NCI-H2029 (cell line): ENCODE data around the gene AMT.
"Not testable (repeated sequence)": the region's sequence is repeated elsewhere in the genome, so short reads cannot be mapped to it uniquely, and the experiment has no call there.

Source experiments
- DNase-seq: peaks from one replicate; lab custom pipeline; 2025; lab: John Stamatoyannopoulos, UW

Gene AMT

GRCh38 chr3:49424816-49425215 lies 2.5 kb upstream of the AMT start:
- DNase-seq: no peak

- no peak for DNase-seq
Observed at GRCh38 chr3:49421890-49422378, 339 bp downstream of the AMT start.

GRCh38 chr3:49417516-49418120 lies 4.7 kb downstream of the AMT start:
- no peak for DNase-seq

GRCh38 chr3:49416867-49417266 lies 5.4 kb downstream of the AMT start:
- DNase-seq: no peak

GRCh38 chr3:49415931-49416601 lies 6.2 kb downstream of the AMT start:
- DNase-seq: no peak

GRCh38 chr3:49414753-49415152 lies 7.5 kb downstream of the AMT start:
- no peak for DNase-seq

DNA sequence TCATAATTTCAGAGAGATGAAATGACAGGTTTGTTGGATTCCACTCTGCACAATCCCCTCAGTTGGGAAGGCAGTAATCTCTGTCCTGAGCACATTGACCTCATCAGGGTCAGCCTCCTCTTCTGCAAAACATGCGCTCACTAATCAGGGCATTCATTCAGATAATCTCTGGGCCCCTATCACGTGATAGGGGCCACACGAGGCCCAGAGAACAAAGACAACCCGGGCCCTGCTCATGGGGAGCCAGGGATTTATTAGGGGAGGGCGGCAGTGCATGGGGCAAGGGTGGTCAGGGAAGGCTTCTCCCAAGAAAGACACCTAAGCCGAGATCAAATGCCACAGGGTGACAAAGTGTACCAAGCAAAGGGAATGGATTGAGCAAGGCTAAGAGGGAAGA lies 8.9 kb downstream of the AMT start:
- DNase-seq: no peak

DNA sequence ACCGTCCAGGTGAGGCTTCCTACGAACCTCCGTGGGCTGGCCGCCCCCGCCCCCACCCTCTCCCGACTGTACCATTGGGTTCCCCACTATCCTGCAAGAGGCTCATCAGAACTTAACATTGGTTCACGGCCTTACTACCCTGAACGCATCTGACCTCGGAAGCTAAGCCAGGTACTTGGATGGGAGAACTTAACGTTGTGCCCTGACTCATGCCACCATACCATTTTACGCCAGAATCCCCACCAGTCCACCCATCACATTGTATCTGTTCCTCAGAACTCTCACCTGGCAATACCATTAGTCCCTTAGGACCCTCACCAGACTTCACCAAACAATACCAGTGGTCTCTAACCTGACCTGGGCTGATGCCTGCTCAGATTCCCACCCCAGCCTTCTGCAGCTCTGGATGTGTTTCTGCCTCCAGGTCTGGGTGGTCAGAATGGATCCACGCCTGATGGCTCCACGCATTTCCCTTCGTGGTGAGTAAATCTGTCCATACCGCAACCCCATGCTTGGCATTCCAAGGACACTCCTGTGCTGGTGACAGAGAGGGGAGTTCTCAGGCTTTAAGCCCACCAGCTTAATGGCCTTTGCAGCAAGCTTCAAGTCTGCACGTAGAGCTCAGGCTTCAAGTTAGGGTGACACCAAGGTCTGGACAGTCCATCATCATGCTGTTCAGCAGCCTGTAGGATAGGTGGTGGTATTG lies 9.5 kb downstream of the AMT start:
- DNase-seq: no peak

DNA sequence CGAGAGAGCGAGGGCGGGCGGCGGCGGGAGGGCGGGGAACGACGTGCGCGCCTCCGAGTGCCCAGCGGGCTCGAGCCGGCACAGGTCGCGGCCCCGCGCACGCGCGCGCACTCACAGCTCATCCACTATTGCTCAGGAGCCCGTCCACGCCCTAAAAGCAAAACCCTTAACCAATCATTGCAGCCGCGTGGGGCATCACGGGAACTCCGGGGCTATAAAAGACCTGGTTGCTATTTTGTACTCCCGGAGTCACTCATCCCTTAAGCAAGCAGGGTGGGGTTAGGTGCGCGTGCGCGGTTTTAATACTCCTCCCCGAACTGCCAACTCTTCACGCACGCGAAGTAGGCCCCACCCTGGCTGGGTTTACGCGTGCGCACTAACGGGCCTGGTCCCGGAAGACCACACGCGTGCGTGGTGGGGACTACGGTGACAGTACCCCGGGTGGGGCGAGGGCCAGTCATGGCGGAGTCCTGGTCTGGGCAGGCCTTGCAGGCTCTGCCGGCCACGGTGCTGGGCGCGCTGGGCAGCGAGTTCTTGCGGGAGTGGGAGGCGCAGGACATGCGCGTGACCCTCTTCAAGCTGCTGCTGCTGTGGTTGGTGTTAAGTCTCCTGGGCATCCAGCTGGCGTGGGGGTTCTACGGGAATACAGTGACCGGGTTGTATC lies 10.2 kb downstream of the AMT start, which contains the start of the genes RHOA and TCTA:
RHOA (minus strand) TSS at position 9 of the 664 bp plus-strand sequence. CDS start 36,387 bp downstream, outside the sequence.
TCTA (plus strand) TSS at position 456 of the 664 bp plus-strand sequence; CDS start at position 460, 4 bp downstream.
- peak; percentile 98 for DNase-seq

- peak; percentile 21 for DNase-seq
Observed at GRCh38 chr3:49411535-49411967, 10.7 kb downstream of the AMT start.

DNA sequence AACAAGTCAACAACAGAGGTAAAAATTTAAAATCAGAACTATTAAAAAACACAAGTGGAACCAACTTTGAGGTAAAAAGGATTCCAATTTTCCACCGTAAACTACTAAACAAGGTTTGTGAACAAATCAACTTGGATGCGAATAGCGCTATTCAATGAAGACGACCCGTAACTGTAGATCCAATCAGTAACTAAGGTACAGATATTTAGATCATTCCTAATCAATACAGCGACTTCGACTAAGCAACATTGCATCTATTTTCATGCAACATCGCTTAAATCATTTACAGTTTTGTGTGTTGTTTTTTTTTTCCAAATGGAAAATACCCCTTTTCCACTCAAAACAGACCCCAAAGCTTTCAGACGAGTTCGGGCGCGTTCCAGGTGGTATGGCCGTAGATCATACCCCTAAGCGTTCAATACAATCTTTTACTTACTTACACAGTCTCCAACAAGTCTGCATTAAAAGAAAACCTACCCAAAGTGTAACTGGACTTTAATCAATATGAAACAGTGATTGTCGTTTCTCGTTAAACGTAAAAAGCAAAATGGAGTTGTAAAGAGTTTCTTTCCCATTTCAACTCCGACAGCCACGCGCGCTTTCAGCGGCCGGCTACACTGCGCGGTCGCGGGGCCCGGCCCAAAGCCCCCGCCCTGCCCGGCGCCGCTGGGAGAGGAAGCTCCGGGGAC lies 11.3 kb downstream of the AMT start:
- no peak for DNase-seq

GRCh38 chr3:49410066-49410845 lies 12.0 kb downstream of the AMT start:
- no peak for DNase-seq

DNA sequence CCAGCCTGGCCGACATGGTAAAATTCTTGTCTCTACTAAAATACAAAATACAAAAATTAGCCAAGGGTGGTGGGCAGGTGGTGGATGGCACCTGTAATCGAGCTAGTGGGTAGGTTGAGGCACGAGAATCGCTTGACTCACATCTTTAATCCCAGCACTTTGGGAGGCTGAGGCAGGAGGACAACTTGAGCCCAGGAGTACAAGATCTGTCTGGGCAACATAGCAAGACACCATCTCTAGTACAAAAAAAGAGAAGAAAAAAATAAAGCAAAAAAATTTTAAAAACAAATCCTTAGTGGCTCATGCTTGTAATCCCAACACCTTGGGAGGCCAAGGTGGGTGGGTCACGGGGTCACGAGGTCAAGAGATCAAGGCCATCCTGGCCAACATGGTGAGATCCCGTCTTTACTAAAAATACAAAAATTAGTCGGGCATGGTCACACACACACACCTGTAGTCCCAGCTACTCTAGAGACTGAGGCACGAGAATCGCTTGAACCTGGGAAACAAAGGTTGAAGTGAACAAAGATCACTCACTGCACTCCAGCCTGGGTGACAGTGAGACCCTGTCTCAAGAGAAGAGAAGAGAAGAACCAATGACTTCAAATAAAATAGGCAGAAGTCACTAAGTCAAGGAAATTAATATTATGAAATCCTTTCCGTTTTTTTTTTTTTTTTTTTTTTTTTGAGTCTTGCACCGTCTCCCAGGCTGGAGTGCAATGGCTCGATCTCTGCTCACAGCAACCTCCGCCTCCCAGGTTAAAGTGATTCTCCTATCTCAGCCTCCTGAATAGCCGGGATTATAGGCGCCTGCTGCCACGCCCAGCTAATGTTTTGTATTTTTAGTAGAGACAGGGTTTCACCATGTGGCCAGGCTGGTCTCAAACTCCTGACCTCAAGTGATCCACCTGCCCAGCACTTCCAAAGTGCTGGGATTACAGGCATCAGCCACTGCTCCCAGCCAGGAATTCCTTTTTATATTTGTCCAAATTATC lies 15.4 kb downstream of the AMT start:
- DNase-seq: no peak

GRCh38 chr3:49405570-49405969 lies 16.7 kb downstream of the AMT start:
- not testable (repeated sequence) for DNase-seq

DNA sequence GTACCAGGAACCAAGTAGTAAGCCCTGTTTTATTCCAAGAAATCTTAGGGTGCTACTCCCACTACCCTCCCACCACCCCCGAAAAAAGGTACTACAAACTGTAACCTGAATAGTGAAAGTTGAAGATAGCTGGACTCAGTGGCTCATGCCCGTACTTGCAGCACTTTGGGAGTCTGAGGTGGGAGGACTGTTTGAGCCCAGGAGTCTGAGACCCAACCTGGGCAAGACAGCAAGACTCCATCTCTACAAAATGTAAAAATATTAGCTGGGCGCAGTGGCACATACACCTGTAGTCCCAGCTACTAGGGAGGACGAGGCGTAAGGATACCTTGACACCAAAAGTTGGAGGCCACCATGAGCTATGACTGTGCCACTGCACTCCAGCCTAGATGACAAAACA lies 18.4 kb downstream of the AMT start:
- DNase-seq: no peak

DNA sequence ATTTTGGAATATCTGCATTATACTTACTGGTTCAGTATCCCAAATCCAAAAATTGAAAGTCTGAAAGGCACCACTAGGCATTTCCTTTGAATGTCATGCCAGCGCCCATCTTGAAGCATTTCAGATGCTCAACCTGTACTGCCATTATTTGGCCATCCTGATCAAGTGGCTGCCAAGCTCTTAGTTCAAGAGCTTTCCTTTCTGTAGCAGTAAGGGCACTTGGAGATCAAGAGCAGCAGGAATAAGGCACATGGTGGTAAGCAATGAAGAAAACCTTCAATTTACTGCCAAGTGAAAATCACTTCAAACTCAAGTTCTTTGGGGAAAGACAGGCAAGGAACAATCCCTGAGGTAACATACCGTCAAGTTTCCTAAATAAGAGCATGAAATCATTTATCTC lies 20.5 kb downstream of the AMT start:
- peak; percentile 36 for DNase-seq

DNA sequence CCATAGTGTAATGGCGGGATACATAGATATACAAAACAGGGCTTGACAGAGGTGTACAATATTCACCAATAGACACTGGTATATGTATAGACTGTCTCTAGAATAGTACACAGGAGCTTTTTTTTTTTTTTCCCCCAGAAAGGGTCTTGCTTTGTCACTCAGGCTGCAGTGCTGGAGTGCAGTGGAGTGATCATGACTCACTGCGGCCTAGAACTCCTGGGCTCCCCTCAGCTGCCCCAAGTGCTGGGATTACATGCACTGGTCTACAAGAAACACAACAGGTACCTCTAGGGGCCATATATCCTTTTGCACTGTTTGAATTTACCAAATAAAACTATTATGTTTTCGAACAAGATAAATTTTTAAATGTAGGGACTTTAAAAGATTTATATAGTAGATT lies 22.8 kb downstream of the AMT start:
- DNase-seq: no peak

DNA sequence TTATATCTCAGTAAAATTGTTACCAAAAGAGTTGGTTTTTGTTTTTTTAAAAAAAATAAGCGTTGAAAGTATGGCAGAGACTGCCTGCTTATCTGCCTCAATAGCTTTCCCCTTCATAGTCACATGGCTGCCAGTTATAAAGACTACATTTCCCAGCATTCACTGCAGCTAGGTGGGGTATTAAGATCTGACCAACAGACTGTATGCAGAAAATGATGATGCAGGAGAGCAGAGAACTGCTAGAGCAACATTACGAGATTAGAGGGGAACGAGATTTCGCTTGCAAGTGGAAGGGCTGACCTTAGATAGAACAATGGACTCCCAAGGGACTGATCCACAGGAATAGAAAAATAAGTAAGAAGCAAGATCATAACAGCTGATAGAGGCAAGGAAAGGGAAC lies 24.8 kb downstream of the AMT start:
- no peak for DNase-seq

DNA sequence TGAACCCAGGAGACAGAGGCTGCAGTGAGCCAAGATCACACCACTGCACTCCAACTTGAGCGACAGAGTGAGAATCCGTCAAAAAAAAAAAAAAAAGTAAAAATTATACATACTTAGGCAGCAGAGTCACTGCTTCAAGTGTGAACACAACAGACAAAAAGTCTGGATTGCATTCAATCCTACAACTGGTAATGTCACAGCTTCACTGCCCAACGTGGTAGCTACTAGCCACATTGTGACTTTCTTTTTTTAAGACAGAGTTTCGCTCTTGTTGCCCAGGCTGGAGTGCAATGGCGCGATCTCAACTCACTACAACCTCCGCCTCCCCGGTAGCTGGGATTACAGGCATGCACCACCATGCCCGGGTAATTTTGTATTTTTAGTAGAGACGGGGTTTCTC lies 31.0 kb downstream of the AMT start:
- not testable (repeated sequence) for DNase-seq

DNA sequence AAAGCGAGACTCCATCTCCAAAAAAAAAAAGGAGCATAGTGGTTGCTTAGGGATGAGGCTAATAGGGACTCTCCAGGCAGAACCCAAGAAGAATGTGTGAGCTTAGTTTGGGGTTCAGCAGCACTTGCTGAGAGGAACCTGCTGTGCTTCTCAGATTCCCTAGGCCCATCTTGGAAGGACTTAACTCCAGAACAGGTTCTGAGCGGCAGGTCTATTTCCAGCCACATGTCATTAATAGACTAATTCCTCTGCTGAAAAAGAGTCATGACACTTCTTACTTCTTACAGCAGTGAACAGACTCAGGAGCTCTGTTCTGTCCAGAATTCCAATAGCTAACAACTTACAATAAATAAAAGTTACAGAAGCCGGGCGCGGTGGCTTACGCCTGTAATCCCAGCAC lies 33.0 kb downstream of the AMT start:
- no peak for DNase-seq
